HG02763 (cell line): Measurements from ENCODE around the gene POLN.
"Not testable (repeated sequence)": the region's sequence is repeated elsewhere in the genome, so short reads cannot be mapped to it uniquely, and the experiment has no call there.

Experiments
- ATAC-seq: cut with Tn5 transposase; IDR thresholded peaks from one replicate; pipeline ENCODE4 v1.9.1; 2021; ENCODE audit warnings: mild to moderate bottlenecking, moderate library complexity; ENCODE audit not compliant: unreplicated experiment

Gene POLN

GRCh38 chr4:2172161-2172560, 69.8 kb downstream of the POLN start:
- no peak for ATAC-seq

- no peak for ATAC-seq
Observed at GRCh38 chr4:2168469-2169319, 73.2 kb downstream of the POLN start.

GRCh38 chr4:2166253-2166652, 75.7 kb downstream of the POLN start:
- no peak for ATAC-seq

- no peak for ATAC-seq
Observed at GRCh38 chr4:2165391-2165790, 76.5 kb downstream of the POLN start.

GRCh38 chr4:2163311-2163821, 78.6 kb downstream of the POLN start:
- ATAC-seq: no peak

GRCh38 chr4:2161092-2161703, 80.7 kb downstream of the POLN start:
- ATAC-seq: not testable (repeated sequence)

GRCh38 chr4:2159931-2160330, 82.0 kb downstream of the POLN start:
- ATAC-seq: no peak

- no peak for ATAC-seq
Observed at GRCh38 chr4:2155246-2155645, 86.7 kb downstream of the POLN start.

- no peak for ATAC-seq
Observed at GRCh38 chr4:2154215-2154740, 87.6 kb downstream of the POLN start.

GRCh38 chr4:2151544-2151943, 90.4 kb downstream of the POLN start:
- ATAC-seq: no peak

- ATAC-seq: no peak
Observed at GRCh38 chr4:2150076-2150475, 91.8 kb downstream of the POLN start.

GRCh38 chr4:2142630-2143427, 99.1 kb downstream of the POLN start:
- ATAC-seq: no peak

GRCh38 chr4:2141762-2142451, 100.0 kb downstream of the POLN start:
- ATAC-seq: no peak

- ATAC-seq: no peak
Observed at GRCh38 chr4:2141022-2141761, 100.7 kb downstream of the POLN start.

GRCh38 chr4:2138846-2139500, 102.9 kb downstream of the POLN start:
- ATAC-seq: no peak

GRCh38 chr4:2136726-2137125, 105.2 kb downstream of the POLN start:
- ATAC-seq: no peak

- ATAC-seq: no peak
Observed at GRCh38 chr4:2135083-2135482, 106.8 kb downstream of the POLN start.

- no peak for ATAC-seq
Observed at GRCh38 chr4:2132438-2132837, 109.5 kb downstream of the POLN start.

GRCh38 chr4:2127609-2128332, 114.2 kb downstream of the POLN start:
- no peak for ATAC-seq
